ENCODE data around the gene DOP1B. TPM values are rescaled to one million over a fixed set of nuclear protein-coding genes. Genes with fewer than 3 reads are reported as not detected.

Gene DOP1B
- total RNA-seq, 1 donor from 2014 or later: 13.5 TPM

GRCh38 chr21:36202726-36203602 is 46.3 kb downstream of the DOP1B start:
- H3K4me1 Mint-ChIP-seq: no peaks in the 10 kb centered on the region
- H3K9me3 Mint-ChIP-seq: no peaks in the 10 kb centered on the region
- H3K36me3 Mint-ChIP-seq (ENCODE audit: low read depth): peaks cover 11% of the 10 kb centered on the region
- no peak overlapping the region for H3K27ac Mint-ChIP-seq (ENCODE audit: unreplicated experiment)
- no peak for DNase-seq (ENCODE audit: low read depth, low spot score)
- H3K27me3 Mint-ChIP-seq (ENCODE audit: low read depth): no peaks in the 10 kb centered on the region
- TF ChIP-seq, protein P1, sequence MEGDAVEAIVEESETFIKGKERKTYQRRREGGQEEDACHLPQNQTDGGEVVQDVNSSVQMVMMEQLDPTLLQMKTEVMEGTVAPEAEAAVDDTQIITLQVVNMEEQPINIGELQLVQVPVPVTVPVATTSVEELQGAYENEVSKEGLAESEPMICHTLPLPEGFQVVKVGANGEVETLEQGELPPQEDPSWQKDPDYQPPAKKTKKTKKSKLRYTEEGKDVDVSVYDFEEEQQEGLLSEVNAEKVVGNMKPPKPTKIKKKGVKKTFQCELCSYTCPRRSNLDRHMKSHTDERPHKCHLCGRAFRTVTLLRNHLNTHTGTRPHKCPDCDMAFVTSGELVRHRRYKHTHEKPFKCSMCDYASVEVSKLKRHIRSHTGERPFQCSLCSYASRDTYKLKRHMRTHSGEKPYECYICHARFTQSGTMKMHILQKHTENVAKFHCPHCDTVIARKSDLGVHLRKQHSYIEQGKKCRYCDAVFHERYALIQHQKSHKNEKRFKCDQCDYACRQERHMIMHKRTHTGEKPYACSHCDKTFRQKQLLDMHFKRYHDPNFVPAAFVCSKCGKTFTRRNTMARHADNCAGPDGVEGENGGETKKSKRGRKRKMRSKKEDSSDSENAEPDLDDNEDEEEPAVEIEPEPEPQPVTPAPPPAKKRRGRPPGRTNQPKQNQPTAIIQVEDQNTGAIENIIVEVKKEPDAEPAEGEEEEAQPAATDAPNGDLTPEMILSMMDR (conservative IDR thresholded peaks at IDR 0.05): no peak
- H3K4me3 Mint-ChIP-seq: no peak overlapping the region

DNA sequence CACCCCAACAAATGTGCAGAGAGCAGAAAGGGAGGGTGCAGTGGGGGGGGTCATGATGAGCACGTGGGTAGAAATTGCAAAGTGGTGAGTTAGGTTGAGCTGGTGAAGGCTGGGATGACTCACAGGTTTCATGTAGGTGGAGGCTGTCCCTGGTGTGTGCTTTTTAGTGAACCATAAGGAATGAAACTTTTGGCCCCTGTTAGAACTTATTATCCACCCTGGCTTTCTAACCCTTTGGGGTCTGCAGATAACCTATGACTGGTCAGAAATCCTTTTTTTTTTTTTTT is 46.9 kb downstream of the DOP1B start:
- Mint-ChIP-seq H3K4me1 (no peaks in the 10 kb centered on the region), H3K9me3 (no peaks in the 10 kb centered on the region), H3K4me3 (no peak overlapping the region), H3K36me3 (ENCODE audit: low read depth) (peaks cover 11% of the 10 kb centered on the region), H3K27ac (ENCODE audit: unreplicated experiment) (no peak overlapping the region), H3K27me3 (ENCODE audit: low read depth) (no peaks in the 10 kb centered on the region)
- DNase-seq (ENCODE audit: low read depth, low spot score): no peak
- TF ChIP-seq, protein P1 (conservative IDR thresholded peaks at IDR 0.05): no peak

DNA sequence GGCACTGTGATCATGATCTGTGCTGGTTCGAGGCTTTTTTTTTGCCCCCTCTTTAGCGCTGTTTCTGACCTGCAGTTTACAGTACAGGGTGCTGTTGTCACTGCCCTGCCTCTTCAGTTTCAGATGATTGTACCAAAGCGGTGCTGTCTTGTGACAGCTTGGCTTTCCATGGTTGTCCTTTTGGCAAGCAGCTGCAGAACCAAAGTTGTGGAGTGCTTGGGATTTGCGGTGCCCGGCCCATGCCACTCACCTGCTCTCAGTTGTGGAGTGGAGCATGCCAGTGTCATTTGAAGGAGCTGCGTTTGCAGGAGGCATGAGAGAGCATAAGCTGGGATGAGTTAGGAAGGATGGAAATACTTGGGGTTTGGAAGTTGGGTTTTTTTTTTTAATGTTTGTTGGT is 48.4 kb downstream of the DOP1B start:
- peak overlapping the region; percentile 45 for H3K27ac Mint-ChIP-seq (ENCODE audit: unreplicated experiment)
- H3K4me3 Mint-ChIP-seq: no peak overlapping the region
- TF ChIP-seq, protein P1 (conservative IDR thresholded peaks at IDR 0.05): no peak
- H3K36me3 Mint-ChIP-seq (ENCODE audit: low read depth): peaks cover 9% of the 10 kb centered on the region
- no peaks in the 10 kb centered on the region for H3K9me3 Mint-ChIP-seq
- peaks cover 7% of the 10 kb centered on the region for H3K4me1 Mint-ChIP-seq
- DNase-seq (ENCODE audit: low read depth, low spot score): no peak
- no peaks in the 10 kb centered on the region for H3K27me3 Mint-ChIP-seq (ENCODE audit: low read depth)

GRCh38 chr21:36205962-36206361 is 49.3 kb downstream of the DOP1B start:
- Mint-ChIP-seq H3K27ac (ENCODE audit: unreplicated experiment) (no peak overlapping the region), H3K4me1 (peaks cover 12% of the 10 kb centered on the region), H3K9me3 (no peaks in the 10 kb centered on the region), H3K27me3 (ENCODE audit: low read depth) (no peaks in the 10 kb centered on the region), H3K36me3 (ENCODE audit: low read depth) (peaks cover 7% of the 10 kb centered on the region), H3K4me3 (no peak overlapping the region)
- TF ChIP-seq, protein P1 (conservative IDR thresholded peaks at IDR 0.05): no peak
- DNase-seq (ENCODE audit: low read depth, low spot score): no peak

Other genes with a start within 250 kb of the DOP1B start
- 26.0 and 28.4 TPM in 2 replicates for gene SETD4, start 96.3 kb upstream of the DOP1B start, total RNA-seq
- gene CBR1, start 86.8 kb upstream of the DOP1B start, total RNA-seq: 2.1 and 2.4 TPM in 2 replicates
- gene CBR3, start 21.7 kb upstream of the DOP1B start, total RNA-seq: 2.1 and 2.8 TPM in 2 replicates
- 24.5 and 26.1 TPM in 2 replicates for gene MORC3, start 163.4 kb downstream of the DOP1B start, total RNA-seq
- 30.3 and 32.3 TPM in 2 replicates for gene CHAF1B, start 228.6 kb downstream of the DOP1B start, total RNA-seq

Data from neural crest cell (in vitro differentiated cells).